ENCODE measurements around the gene TNPO2. TPM values are rescaled to one million over a fixed set of nuclear protein-coding genes. Genes with fewer than 3 reads are reported as not detected.

TNPO2 gene
- total and polyA plus RNA-seq, 4 donors, result 29.5 to 63.0 (median 43.1) TPM

DNA sequence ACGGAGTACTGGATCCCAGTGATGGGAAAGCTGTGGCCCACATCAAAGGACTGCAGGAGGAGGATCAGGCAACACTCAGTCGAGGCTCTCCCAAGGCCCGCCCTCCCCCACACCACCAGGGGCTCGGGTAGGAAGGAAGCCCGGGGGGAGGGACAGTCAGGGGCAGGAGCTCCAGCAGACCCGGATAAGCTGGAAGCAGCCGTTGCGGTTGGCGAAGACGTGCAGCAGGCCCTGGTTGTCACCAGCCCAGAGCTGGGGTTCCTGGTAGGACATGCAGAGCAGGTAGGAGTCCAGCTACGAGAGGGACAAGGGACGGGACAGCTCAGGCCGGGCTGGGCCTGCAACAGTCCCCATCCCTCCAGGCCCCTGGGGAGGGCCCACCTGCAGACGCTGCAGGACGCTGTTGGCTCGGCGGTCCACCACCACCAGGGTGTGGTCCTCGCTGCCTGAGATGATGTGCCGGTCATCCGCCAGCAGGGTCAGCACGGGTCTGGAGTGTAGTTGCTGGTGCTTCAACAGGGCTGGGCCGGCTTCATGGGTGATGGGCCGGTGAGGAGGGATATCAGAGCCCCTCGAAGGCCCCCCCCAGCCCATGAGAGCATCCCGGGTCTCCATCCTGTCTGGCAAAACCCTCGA, 34.0 kb downstream of the TNPO2 start:
- H3K27me3 ChIP-seq (ENCODE audit: control insufficient read depth in 3 of 3, insufficient read depth in 3 of 3, low read length in 2 of 3), result no peaks in the 10 kb centered on the region
- ATAC-seq (ENCODE audit: insufficient read depth, low FRiP score) (no peak), DNase-seq (no peak)
- H3K9me3 ChIP-seq (ENCODE audit: control insufficient read depth in 4 of 4, insufficient read depth in 3 of 4, low read length in 3 of 4), result no peaks in the 10 kb centered on the region
- H3K27ac ChIP-seq (ENCODE audit: low read depth in 1 of 2, low read length in 1 of 2), result no peak overlapping the region
- H3K4me1 ChIP-seq (ENCODE audit: control insufficient read depth in 5 of 5, insufficient read depth in 5 of 5, low read length in 5 of 5), result no peaks in the 10 kb centered on the region
- no peak overlapping the region for H3K9ac ChIP-seq (ENCODE audit: insufficient read depth in 1 of 2, low read length in 2 of 2)
- 56 to 65% methylated on average over 25 to 26 of the region's 26 CpGs for WGBS, 2 donors
- TF ChIP-seq, protein P1, sequence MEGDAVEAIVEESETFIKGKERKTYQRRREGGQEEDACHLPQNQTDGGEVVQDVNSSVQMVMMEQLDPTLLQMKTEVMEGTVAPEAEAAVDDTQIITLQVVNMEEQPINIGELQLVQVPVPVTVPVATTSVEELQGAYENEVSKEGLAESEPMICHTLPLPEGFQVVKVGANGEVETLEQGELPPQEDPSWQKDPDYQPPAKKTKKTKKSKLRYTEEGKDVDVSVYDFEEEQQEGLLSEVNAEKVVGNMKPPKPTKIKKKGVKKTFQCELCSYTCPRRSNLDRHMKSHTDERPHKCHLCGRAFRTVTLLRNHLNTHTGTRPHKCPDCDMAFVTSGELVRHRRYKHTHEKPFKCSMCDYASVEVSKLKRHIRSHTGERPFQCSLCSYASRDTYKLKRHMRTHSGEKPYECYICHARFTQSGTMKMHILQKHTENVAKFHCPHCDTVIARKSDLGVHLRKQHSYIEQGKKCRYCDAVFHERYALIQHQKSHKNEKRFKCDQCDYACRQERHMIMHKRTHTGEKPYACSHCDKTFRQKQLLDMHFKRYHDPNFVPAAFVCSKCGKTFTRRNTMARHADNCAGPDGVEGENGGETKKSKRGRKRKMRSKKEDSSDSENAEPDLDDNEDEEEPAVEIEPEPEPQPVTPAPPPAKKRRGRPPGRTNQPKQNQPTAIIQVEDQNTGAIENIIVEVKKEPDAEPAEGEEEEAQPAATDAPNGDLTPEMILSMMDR (IDR thresholded peaks at IDR 0.05; ENCODE audit: control extremely low read depth, extremely low read depth), result no peak
- peaks cover 0 to 8% (median 1%) of the 10 kb centered on the region in 4 donors for H3K36me3 ChIP-seq (ENCODE audit: control insufficient read depth in 4 of 4, insufficient read depth in 4 of 4, low read length in 4 of 4)
- no peak overlapping the region for H3K4me3 ChIP-seq

DNA sequence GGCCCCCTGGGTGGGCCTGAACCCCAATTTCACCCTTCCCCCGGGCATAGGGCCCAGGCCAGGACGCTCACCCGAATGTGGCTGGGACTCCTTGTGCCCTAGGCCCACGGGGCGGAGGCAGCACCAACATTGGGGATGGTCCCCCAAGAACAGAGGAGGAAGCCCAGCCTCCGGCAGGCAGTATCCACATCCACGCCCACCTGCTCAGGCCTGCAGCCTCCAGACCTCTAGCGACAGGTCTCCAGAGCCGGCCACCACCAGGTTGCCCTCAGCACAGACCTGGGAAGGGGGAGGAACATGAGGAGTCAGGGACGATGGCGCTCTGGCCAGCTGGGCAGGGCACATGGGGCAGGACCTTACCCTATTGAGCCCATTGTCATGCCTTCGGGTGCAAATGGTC, 34.7 kb downstream of the TNPO2 start:
- TF ChIP-seq, protein P1 (IDR thresholded peaks at IDR 0.05; ENCODE audit: control extremely low read depth, extremely low read depth), result no peak
- no peak for DNase-seq
- Histone ChIP-seq H3K27ac (ENCODE audit: low read depth in 1 of 2, low read length in 1 of 2) (no peak overlapping the region), H3K4me1 (ENCODE audit: control insufficient read depth in 5 of 5, insufficient read depth in 5 of 5, low read length in 5 of 5) (no peaks in the 10 kb centered on the region), H3K9me3 (ENCODE audit: control insufficient read depth in 4 of 4, insufficient read depth in 3 of 4, low read length in 3 of 4) (no peaks in the 10 kb centered on the region), H3K27me3 (ENCODE audit: control insufficient read depth in 3 of 3, insufficient read depth in 3 of 3, low read length in 2 of 3) (no peaks in the 10 kb centered on the region), H3K9ac (ENCODE audit: insufficient read depth in 1 of 2, low read length in 2 of 2) (no peak overlapping the region), H3K36me3 (ENCODE audit: control insufficient read depth in 4 of 4, insufficient read depth in 4 of 4, low read length in 4 of 4) (peaks cover 0 to 8% (median 1%) of the 10 kb centered on the region in 4 donors), H3K4me3 (no peak overlapping the region)
- no peak for ATAC-seq (ENCODE audit: insufficient read depth, low FRiP score)
- WGBS, 2 donors, result 88 to 89% methylated on average over 12 of the region's 12 CpGs

DNA sequence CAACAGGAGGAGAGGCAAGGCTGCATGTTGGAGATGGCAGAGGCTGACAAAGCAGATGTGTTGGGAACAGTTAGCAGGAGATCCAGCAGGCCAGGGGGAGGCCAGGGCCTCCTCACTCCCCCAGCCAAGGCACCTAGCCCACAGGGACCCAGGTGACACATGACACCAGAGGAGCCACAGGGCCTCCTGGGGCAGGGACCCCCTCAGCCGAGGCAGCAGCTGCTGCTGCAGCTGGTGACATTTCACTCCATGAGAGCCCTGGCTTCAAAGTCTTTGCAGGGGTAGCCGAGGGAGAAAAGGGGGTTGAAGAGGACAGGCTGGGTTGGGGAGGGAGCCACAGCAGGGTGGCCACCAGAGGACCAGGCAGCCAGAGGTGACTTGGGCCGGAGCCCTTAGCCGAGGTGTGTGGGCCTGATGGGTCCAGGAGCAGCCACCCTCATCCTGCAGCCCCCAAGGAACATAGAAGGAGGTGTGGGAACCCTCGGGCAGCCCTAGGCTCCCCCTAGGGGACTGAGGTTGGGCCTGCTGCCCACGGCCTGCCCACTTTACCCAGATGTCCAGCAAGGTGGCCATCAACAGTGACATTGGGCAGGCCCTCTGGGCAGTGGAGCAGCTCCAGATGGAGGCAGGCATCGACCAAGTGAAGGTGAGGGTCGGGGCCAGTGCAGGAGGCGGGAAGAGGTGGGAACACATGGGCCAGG, 36.1 kb downstream of the TNPO2 start, which contains the start of gene GNG14:
Gene GNG14 (plus strand): TSS at position 503 of the 701 bp plus-strand sequence. CDS start 51 bp downstream, at position 554.
- H3K27me3 ChIP-seq (ENCODE audit: control insufficient read depth in 3 of 3, insufficient read depth in 3 of 3, low read length in 2 of 3), result no peaks in the 10 kb centered on the region
- H3K9ac ChIP-seq (ENCODE audit: insufficient read depth in 1 of 2, low read length in 2 of 2), result no peak within 1 kb of the TSS
- H3K4me1 ChIP-seq (ENCODE audit: control insufficient read depth in 5 of 5, insufficient read depth in 5 of 5, low read length in 5 of 5), result no peaks in the 10 kb centered on the region
- DNase-seq (no peak), ATAC-seq (ENCODE audit: insufficient read depth, low FRiP score) (no peak)
- no peaks in the 10 kb centered on the region for H3K9me3 ChIP-seq (ENCODE audit: control insufficient read depth in 4 of 4, insufficient read depth in 3 of 4, low read length in 3 of 4)
- peaks cover 0 to 6% (median 0%) of the 10 kb centered on the region in 4 donors for H3K36me3 ChIP-seq (ENCODE audit: control insufficient read depth in 4 of 4, insufficient read depth in 4 of 4, low read length in 4 of 4)
- TF ChIP-seq, protein P1 (IDR thresholded peaks at IDR 0.05; ENCODE audit: control extremely low read depth, extremely low read depth), result no peak
- no peak within 1 kb of the TSS for H3K27ac ChIP-seq (ENCODE audit: low read depth in 1 of 2, low read length in 1 of 2)
- H3K4me3 ChIP-seq, result no peak within 1 kb of the TSS
- 87 to 89% methylated on average over 9 of the region's 9 CpGs for WGBS, 2 donors

Data from lung (tissue), 12 donors.